HG03565 (cell line): ENCODE measurements around the gene PARD6B.

Experiments
- ATAC-seq: cut with Tn5 transposase; IDR thresholded peaks from one replicate; pipeline ENCODE4 v1.9.1; 2021; ENCODE audit warnings: mild to moderate bottlenecking, moderate library complexity; ENCODE audit not compliant: unreplicated experiment

PARD6B gene

GRCh38 chr20:50723672-50724071 is 7.7 kb upstream of the PARD6B start:
- no peak for ATAC-seq

- no peak for ATAC-seq
Observed at GRCh38 chr20:50724112-50724725, 7.2 kb upstream of the PARD6B start.

- ATAC-seq, result no peak
Observed at GRCh38 chr20:50724851-50725723, 6.3 kb upstream of the PARD6B start.

- no peak for ATAC-seq
Observed at GRCh38 chr20:50725724-50726005, 5.7 kb upstream of the PARD6B start.

- ATAC-seq, result no peak
Observed at GRCh38 chr20:50726955-50727791, 4.2 kb upstream of the PARD6B start.

GRCh38 chr20:50727792-50728485 is 3.4 kb upstream of the PARD6B start:
- ATAC-seq, result no peak

GRCh38 chr20:50728486-50728980 is 2.8 kb upstream of the PARD6B start:
- no peak for ATAC-seq

GRCh38 chr20:50728981-50729874 is 2.2 kb upstream of the PARD6B start:
- no peak for ATAC-seq

- no peak for ATAC-seq
Observed at GRCh38 chr20:50729901-50730764, 1.2 kb upstream of the PARD6B start.

- ATAC-seq, result no peak
Observed at GRCh38 chr20:50730765-50731054, 670 bp upstream of the PARD6B start.

GRCh38 chr20:50731930-50732690 is 730 bp downstream of the PARD6B start:
- no peak for ATAC-seq

GRCh38 chr20:50733644-50734349 is 2.4 kb downstream of the PARD6B start:
- no peak for ATAC-seq

GRCh38 chr20:50734730-50735679 is 3.6 kb downstream of the PARD6B start:
- ATAC-seq, result no peak

GRCh38 chr20:50735813-50736212 is 4.4 kb downstream of the PARD6B start:
- ATAC-seq, result no peak

GRCh38 chr20:50737352-50737751 is 6.0 kb downstream of the PARD6B start:
- no peak for ATAC-seq

GRCh38 chr20:50743087-50743486 is 11.7 kb downstream of the PARD6B start:
- ATAC-seq, result no peak
